ENCODE data around the gene OR1E2. TPM values are rescaled to one million over a fixed set of nuclear protein-coding genes. Genes with fewer than 3 reads are reported as not detected.
"Not testable (repeated sequence)": the region's sequence is repeated elsewhere in the genome, so short reads cannot be mapped to it uniquely, and the experiment has no call there.

OR1E2 gene
- total RNA-seq, 4 donors from 2014 or later: not detected

- H3K4me3 ChIP-seq: no peak within 1 kb of the TSS
- H3K27me3 ChIP-seq: no peaks in the 10 kb centered on the region
- H3K36me3 ChIP-seq: no peaks in the 10 kb centered on the region
- TF ChIP-seq CTCF (IDR thresholded peaks at IDR 0.05): no peak
- TF ChIP-seq POLR2A (IDR thresholded peaks at IDR 0.05): no peak
- DNase-seq: no peak
- no peak within 1 kb of the TSS for H3K27ac ChIP-seq
- peaks cover 0 to 4% (median 0%) of the 10 kb centered on the region in 4 donors for H3K9me3 ChIP-seq
- H3K4me1 ChIP-seq: no peaks in the 10 kb centered on the region
Observed at GRCh38 chr17:3411070-3411469, 22.6 kb downstream of the OR1E2 start, which contains the start of gene OR3A3. TSS of gene OR3A3 (plus strand) at chr17:3411370.

DNA sequence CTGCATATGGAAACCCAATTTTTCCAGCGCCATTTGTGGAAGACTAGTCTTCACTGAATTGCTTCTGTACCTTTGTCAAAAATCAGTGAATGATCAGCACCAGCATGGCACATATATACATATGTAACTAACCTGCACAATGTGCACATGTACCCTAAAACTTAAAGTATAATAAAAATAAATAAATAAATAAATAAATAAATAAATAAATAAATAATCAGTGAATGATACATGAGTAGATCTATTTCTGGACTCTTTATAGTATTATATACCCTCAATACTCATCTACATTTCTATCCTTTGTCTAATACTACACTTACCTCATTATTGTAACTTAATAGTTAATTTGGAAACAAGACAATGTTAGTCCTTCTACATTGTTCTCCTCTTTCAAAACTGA is 29.8 kb downstream of the OR1E2 start:
- H3K4me3 ChIP-seq, H3K4me1 ChIP-seq, H3K27me3 ChIP-seq, H3K36me3 ChIP-seq, H3K9me3 ChIP-seq, DNase-seq, H3K27ac ChIP-seq: not testable (repeated sequence)

GRCh38 chr17:3401786-3402185 is 31.9 kb downstream of the OR1E2 start:
- H3K4me3 ChIP-seq: no peak overlapping the region
- TF ChIP-seq POLR2A (IDR thresholded peaks at IDR 0.05) (no peak), CTCF (IDR thresholded peaks at IDR 0.05) (no peak)

DNA sequence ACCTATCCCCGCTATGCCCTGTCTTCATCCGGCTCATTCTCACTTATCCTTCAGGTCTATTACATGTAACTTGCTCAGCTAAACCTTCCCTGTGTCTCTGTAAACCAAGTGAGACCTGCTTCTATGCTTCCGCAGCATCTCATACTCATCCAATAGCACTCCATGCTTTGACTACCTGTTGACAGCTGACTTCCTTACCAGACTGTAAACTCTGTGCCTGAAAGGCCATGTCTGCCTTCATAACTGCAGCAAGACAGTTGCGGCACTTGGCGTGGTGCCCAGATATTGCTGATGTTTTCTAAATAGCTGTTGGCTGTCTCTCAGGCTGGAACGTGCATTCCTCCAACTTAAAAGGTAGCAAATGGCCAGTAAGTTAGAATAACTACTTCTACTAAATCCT is 33.6 kb downstream of the OR1E2 start:
- Histone ChIP-seq H3K4me3 (no peak overlapping the region), H3K4me1 (no peaks in the 10 kb centered on the region), H3K9me3 (no peaks in the 10 kb centered on the region), H3K36me3 (no peaks in the 10 kb centered on the region), H3K27me3 (no peaks in the 10 kb centered on the region), H3K27ac (no peak overlapping the region)
- no peak for DNase-seq
- TF ChIP-seq CTCF (IDR thresholded peaks at IDR 0.05) (no peak), POLR2A (IDR thresholded peaks at IDR 0.05) (no peak)

More at GRCh38 chr17:3401786-3402185, 31.9 kb downstream of the OR1E2 start:
- Histone ChIP-seq H3K4me1 (no peaks in the 10 kb centered on the region), H3K27ac (no peak overlapping the region), H3K9me3 (no peaks in the 10 kb centered on the region), H3K27me3 (no peaks in the 10 kb centered on the region), H3K36me3 (no peaks in the 10 kb centered on the region)
- DNase-seq: no peak

GRCh38 chr17:3398310-3398709 is 35.3 kb downstream of the OR1E2 start, which contains the start of gene OR1E1:
TSS of gene OR1E1 (minus strand) at chr17:3398410. CDS start at chr17:3398410, 0 bp downstream.
- no peaks in the 10 kb centered on the region for H3K27me3 ChIP-seq
- H3K4me1 ChIP-seq: no peaks in the 10 kb centered on the region
- H3K27ac ChIP-seq: no peak within 1 kb of the TSS
- H3K36me3 ChIP-seq: no peaks in the 10 kb centered on the region
- H3K9me3 ChIP-seq: no peaks in the 10 kb centered on the region
- no peak for DNase-seq
- H3K4me3 ChIP-seq: no peak within 1 kb of the TSS
- TF ChIP-seq CTCF (IDR thresholded peaks at IDR 0.05) (no peak), POLR2A (IDR thresholded peaks at IDR 0.05) (no peak)

DNA sequence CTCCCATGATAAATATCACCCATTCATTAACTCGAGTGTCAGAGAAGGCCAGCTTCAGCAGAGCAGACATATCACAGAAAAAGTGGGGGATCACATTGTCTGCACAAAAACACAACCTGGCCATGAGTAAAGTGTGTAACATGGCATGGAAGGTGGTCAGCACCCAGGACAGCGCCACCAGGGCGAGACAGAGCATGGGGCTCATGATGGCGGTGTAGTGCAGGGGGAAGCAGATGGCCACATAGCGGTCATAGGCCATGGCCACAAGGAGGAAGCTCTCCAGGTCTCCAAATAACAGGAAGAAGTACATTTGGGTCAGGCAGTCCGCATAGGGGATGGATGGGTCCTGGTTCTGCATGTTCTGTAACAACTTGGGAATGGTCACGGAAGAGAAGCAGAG is 35.8 kb downstream of the OR1E2 start:
- not testable (repeated sequence) for H3K27me3 ChIP-seq

GRCh38 chr17:3389791-3390190 is 43.9 kb downstream of the OR1E2 start:
- Histone ChIP-seq H3K27ac (no peak overlapping the region), H3K9me3 (no peaks in the 10 kb centered on the region), H3K27me3 (no peaks in the 10 kb centered on the region), H3K4me3 (no peak overlapping the region), H3K36me3 (no peaks in the 10 kb centered on the region), H3K4me1 (no peaks in the 10 kb centered on the region)
- TF ChIP-seq POLR2A (IDR thresholded peaks at IDR 0.05): no peak
- TF ChIP-seq CTCF (IDR thresholded peaks at IDR 0.05): no peak
- DNase-seq: no peak

More for the DNA sequence above, 35.8 kb downstream of the OR1E2 start:
- not testable (repeated sequence) for DNase-seq, H3K4me1 ChIP-seq, H3K36me3 ChIP-seq, H3K9me3 ChIP-seq, H3K4me3 ChIP-seq, H3K27ac ChIP-seq

All from Peyer's patch (tissue), 4 donors.